NCI-H2107 (cell line): Measurements from ENCODE around the gene FCGR2B.
"Not testable (repeated sequence)": the region's sequence is repeated elsewhere in the genome, so short reads cannot be mapped to it uniquely, and the experiment has no call there.

Experiments
- DNase-seq: peaks from one replicate; lab custom pipeline; 2025; lab: John Stamatoyannopoulos, UW

Gene FCGR2B

GRCh38 chr1:161647507-161648360, 15.2 kb upstream of the FCGR2B start:
- not testable (repeated sequence) for DNase-seq

- DNase-seq: not testable (repeated sequence)
Observed at GRCh38 chr1:161653541-161653940, 9.4 kb upstream of the FCGR2B start.

DNA sequence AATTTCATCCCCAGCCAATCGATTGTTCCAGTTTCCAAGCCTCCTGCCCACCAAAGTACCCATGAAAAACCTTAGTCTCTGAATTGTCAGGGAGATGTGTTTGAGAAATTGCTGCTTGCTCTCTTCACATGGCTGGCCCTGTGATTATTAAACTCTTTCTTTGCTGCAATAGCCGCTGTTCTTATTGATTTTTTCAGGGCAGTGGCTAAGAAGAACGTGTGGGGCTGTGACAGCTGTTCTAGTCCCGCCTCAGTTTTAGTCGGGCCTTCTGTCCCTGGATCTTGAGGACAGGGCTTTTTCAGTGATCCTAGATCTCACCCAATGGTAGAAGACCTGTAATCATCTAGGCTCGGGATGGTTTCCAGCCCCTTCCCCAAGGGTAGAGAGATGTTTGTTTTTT, 9.0 kb upstream of the FCGR2B start:
- not testable (repeated sequence) for DNase-seq

GRCh38 chr1:161658524-161658923, 4.4 kb upstream of the FCGR2B start:
- DNase-seq: not testable (repeated sequence)

DNA sequence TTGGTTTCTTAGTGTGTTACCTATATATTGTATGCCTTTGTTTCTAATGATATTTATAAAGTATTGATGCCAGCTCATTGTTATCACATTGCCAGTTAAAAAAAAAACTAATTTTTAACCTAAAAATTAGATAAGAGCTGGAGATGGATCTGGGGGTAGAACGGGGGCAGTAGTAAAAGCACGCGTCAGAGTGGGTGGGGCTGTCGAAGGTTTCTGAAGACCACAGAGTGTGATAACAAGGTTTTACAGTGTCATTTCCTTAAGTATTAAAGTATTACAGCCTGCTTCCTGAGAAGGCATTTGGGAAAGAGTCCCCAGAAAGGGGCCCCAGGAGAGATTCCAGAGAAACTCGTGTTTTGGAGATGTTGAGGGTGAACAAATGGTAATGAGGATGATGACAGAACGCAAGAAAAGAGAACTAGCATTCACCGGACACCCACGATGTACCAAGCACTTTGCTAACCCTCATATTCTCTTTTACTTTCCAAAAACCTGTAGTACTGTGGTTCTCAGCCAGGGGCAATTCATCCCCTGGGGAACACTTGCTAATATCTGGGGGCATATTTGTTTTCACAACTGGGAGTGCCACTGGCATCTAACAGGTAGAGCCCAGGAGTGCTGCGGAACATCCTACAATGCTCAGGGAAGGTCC, 1.2 kb upstream of the FCGR2B start:
- not testable (repeated sequence) for DNase-seq

DNA sequence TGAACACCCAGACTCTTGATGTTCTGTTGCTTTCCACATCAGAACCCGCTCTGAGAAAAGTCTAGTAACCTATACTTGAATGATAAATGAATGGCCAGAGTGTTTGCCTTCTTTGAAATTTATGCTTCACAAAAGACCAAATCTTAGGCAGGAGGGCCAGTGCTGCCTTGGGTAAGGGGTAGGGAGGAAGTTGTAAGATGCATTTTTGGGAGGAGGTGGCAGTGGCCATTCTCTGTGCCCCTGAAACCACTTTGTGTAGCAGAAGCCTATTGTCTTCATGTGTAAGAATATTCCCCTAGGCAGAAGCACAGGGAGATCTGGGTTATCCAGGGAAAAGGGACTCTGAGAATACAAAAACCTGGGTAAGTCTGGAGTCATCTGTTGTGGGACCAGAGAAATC, 626 bp downstream of the FCGR2B start:
- DNase-seq: not testable (repeated sequence)

GRCh38 chr1:161664689-161665088, 1.7 kb downstream of the FCGR2B start:
- not testable (repeated sequence) for DNase-seq

DNA sequence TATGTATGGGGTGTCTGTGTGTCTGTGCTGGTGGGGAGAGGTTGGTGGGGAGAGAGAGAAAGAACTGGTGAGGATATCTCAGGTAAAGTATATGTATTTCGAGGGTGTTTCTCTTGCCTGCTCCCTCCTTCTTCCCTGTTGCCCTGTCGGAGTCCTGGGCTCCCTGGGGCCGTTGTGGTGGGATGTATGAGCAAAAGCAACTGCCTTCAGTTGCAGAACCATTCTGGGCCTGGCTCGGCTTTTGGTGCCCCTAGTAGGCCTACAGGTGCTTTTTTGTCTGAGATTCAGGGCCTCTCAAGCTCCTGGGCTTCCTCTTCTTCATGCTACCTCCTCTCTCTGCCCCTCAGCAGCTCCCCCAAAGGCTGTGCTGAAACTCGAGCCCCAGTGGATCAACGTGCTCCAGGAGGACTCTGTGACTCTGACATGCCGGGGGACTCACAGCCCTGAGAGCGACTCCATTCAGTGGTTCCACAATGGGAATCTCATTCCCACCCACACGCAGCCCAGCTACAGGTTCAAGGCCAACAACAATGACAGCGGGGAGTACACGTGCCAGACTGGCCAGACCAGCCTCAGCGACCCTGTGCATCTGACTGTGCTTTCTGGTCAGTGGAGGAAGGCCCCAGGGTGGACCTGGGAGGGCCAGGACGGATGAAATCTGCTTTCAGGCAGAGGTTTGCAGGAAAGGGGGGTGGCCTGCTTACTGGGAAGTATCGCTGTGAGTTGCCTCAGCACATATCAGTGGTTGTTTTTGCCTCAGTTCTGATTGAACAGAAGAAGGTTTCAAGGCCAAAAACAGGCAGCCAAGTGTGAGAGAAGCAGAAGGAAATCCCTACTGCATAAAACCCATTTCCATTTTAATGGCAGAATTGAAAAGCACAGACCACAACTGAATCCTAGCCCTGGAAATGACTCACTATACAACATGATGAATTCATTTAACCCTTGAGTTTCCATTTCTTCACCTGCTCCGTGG, 8.4 kb downstream of the FCGR2B start:
- DNase-seq: not testable (repeated sequence)

- not testable (repeated sequence) for DNase-seq
Observed at GRCh38 chr1:161673437-161673836, 10.5 kb downstream of the FCGR2B start.

- DNase-seq: not testable (repeated sequence)
Observed at GRCh38 chr1:161674447-161674846, 11.5 kb downstream of the FCGR2B start.

DNA sequence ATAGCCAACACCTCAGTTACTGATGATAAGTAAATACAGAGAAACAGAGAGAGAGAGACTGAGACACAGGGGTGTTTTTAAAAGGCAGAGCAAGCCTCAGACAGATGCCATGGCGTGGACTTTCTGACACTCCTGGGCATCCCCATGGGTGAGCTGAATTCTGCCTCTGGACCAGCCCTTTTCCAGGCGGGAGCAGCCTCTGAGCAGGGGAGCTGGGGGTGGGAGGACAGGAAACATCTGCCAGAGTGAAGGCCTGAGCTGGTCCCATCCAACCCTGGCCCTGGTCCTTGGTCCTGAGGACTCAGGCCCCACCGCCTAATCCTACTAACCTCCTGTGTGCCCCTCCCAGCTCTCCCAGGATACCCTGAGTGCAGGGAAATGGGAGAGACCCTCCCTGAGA, 12.0 kb downstream of the FCGR2B start:
- DNase-seq: not testable (repeated sequence)

DNA sequence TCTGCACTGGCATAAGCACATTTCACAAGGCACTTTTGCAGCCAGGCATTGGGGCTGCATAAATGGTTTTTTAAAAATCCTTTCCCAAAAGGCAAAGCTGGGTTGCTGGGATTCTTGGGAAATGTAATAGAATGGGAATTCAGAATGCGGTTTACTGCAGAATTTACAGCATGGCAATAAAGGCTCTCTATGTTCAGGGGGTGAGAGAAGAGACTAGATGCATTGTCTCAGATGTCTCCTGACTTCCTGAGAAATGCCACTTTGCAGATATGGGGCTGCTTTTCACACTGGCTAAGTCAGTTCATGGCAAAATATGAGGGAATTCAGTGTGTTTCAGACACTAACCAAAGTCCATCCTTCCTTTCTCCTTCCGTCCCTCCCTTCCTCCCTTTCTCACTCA, 13.5 kb downstream of the FCGR2B start:
- DNase-seq: no peak

DNA sequence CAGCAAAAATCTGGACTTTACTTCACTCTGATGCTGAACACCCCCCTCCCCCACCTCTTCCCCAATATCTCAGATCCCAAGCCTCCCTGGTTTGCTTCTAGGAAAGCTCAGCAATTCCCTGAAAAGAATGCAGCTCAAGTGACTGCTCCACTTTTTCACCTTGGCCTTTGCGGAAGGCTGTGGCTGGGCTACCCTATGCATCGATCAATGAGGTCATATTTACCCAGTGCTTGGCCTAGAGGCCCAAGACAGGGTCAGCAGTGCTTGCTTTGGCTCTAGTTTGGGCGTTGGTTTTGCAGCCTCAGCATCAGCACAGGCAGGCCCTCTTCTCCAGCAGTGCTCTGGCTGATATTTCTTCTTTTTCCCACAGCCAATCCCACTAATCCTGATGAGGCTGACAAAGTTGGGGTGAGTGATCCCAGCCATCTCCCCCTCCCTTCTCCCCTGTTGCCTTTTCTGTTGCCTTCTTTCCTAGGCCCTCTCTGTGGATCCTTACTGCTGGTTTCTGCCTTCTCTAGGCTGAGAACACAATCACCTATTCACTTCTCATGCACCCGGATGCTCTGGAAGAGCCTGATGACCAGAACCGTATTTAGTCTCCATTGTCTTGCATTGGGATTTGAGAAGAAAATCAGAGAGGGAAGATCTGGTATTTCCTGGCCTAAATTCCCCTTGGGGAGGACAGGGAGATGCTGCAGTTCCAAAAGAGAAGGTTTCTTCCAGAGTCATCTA, 14.2 kb downstream of the FCGR2B start:
- DNase-seq: no peak

DNA sequence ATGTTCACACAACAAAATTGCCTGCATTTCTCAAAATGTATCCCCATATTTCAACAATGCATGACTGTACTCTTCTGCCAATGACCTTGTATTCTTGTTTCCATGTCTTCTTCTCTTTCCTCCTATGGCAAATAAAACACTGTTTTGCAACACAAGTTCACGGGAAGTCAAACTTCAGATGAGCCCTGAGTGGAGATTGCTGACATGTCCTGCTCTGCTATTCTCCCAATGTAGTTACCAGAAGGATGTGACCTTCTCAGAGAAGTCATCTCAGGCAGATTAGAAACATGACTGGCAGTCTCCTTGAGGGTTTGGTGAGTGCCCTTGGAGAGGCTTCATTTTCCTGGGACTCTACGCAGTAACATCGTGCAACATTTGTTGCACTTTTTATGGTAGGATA, 15.6 kb downstream of the FCGR2B start:
- DNase-seq: no peak

- DNase-seq: no peak
Observed at GRCh38 chr1:161681879-161682278, 18.9 kb downstream of the FCGR2B start.

DNA sequence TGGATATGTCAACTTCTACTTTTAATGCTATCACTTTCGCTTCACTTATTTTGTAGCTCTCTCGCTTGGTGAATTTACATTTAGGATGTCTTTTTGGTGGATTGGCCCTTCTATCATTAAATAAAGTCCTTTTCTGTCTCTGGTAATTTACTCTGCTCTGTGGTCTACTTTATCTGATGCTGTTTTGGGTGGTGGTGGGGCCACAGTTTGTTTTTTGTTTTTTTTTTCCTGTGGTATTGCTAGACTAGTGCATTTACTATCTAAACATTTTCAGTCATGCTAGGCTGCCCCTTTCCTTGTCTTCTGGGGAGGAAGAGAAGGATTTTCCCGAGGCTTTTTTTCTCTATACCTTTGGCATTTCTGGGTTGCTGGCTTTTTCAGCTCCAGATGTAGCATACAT, 26.0 kb downstream of the FCGR2B start:
- DNase-seq: no peak

DNA sequence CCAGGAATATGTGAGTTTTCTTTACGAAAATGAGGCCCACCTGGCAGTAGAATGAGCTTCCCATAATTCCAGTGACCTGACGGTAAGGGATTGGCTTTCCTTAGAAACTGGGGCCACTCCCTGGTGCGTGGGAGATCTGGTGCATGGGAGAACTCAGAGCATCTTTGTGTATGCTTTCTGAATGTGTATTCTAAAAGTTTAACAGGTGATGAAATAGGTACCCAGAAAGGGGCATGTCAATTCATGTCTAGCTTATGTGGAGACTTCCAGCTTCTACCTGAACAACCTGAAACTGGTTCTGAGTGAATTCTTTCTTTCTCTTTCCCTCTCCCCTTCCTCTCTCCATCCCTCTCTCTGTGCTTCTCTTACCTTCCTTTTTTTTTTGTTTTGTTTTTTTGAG, 28.9 kb downstream of the FCGR2B start:
- no peak for DNase-seq

DNA sequence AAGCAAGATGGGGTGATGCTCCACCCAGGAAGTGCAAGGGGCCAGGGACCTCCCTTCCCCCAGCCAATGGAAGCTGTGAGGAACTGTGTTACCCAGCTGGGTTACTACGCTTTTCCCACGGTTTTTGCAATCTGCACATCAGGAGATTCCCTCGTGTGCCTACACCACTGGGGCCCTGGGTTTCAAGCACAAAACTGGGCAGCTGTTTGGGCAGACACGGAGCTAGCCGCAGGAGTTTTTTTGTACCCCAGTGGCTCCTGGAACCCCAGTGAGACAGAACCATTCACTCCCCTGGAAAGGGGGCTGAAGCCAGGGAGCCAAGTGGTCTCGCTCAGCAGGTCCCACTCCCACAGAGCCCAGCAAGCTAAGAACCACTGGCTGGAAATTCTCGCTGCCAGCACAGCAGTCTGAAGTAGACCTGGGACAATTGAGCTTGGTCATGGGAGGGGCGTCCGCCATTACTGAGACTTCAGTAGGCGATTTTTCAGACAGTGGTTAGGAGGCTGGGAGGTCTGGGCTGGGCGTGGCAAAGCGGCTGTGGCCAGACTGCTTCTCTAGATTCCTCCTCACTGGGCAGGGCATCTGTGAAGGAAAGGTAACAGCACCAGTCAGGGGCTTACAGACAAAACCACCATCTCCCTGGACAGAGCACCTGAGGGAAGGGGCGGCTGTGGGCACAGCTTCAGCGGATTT, 30.2 kb downstream of the FCGR2B start:
- DNase-seq: not testable (repeated sequence)

DNA sequence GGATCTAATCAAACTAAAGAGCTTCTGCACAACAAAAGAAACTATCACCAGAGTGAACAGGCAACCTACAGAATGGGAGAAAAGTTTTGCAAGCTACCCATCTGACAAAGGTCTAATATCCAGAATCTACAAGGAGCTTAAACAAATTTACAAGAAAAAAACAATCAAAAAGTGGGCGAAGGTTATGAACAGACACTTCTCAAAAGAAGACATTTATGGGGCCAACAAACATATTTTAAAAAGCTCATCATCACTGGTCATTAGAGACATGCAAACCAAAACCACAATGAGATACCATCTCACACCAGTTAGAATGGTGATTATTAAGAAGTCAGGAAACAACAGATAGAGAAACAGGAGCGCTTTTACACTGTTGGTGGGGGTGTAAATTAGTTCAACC, 35.4 kb downstream of the FCGR2B start:
- not testable (repeated sequence) for DNase-seq

GRCh38 chr1:161702250-161702649, 39.3 kb downstream of the FCGR2B start:
- no peak for DNase-seq

DNA sequence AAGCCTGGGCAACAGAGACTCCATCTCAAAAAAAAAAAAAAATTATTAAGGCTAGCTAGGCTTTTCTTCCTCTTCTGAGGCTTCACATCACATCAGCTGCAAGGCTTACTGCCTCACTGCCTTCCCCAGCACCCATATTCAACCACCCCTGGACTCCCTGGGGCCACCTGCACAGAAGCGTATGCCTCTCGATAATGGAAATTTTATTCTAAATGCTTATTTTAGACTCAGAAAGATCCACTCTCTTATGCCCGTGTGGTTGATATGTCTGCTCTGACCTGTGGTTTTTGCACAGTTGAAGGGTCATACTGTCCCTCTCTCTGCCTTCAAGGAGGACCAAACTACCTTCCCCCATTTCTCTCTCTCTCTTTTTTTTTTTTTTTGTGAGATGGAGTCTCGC, 42.6 kb downstream of the FCGR2B start:
- no peak for DNase-seq
